ENCODE results near the gene MAJIN.
"Not testable (repeated sequence)": the region's sequence is repeated elsewhere in the genome, so short reads cannot be mapped to it uniquely, and the experiment has no call there.

MAJIN gene

GRCh38 chr11:64990222-64990923, 18.5 kb upstream of the MAJIN start:
- DNase-seq (ENCODE audit: low spot score): no peak

- DNase-seq (ENCODE audit: low spot score): no peak
Measured at GRCh38 chr11:64989416-64989815, 17.5 kb upstream of the MAJIN start.

- DNase-seq (ENCODE audit: low spot score): no peak
Measured at GRCh38 chr11:64987998-64988854, 16.3 kb upstream of the MAJIN start.

- not testable (repeated sequence) for DNase-seq (ENCODE audit: low spot score)
Measured at GRCh38 chr11:64983339-64983738, 11.4 kb upstream of the MAJIN start.

GRCh38 chr11:64976651-64977050, 4.7 kb upstream of the MAJIN start:
- no peak for DNase-seq (ENCODE audit: low spot score)

GRCh38 chr11:64974124-64974523, 2.2 kb upstream of the MAJIN start:
- DNase-seq (ENCODE audit: low spot score): no peak

GRCh38 chr11:64970731-64971151, 1.2 kb downstream of the MAJIN start:
- peak; percentile 26 for DNase-seq (ENCODE audit: low spot score)

GRCh38 chr11:64969209-64969608, 2.7 kb downstream of the MAJIN start:
- DNase-seq (ENCODE audit: low spot score): peak; percentile 37

- no peak for DNase-seq (ENCODE audit: low spot score)
Measured at GRCh38 chr11:64967375-64967774, 4.5 kb downstream of the MAJIN start.

- DNase-seq (ENCODE audit: low spot score): no peak
Measured at GRCh38 chr11:64963072-64963631, 8.8 kb downstream of the MAJIN start.

- DNase-seq (ENCODE audit: low spot score): no peak
Measured at GRCh38 chr11:64960719-64961118, 11.2 kb downstream of the MAJIN start.

GRCh38 chr11:64959498-64959897, 12.4 kb downstream of the MAJIN start:
- DNase-seq (ENCODE audit: low spot score): no peak

GRCh38 chr11:64954201-64954600, 17.7 kb downstream of the MAJIN start:
- no peak for DNase-seq (ENCODE audit: low spot score)

- DNase-seq (ENCODE audit: low spot score): no peak
Measured at GRCh38 chr11:64951529-64951928, 20.4 kb downstream of the MAJIN start.

GRCh38 chr11:64947208-64947814, 24.6 kb downstream of the MAJIN start:
- DNase-seq (ENCODE audit: low spot score): no peak

- DNase-seq (ENCODE audit: low spot score): no peak
Measured at GRCh38 chr11:64936539-64936938, 35.4 kb downstream of the MAJIN start.

- peak; percentile 39 for DNase-seq (ENCODE audit: low spot score)
Measured at GRCh38 chr11:64935359-64936081, 36.4 kb downstream of the MAJIN start, which contains the start of gene GPHA2. Gene GPHA2 (minus strand): TSS chr11:64935893. CDS start chr11:64935460, 433 bp downstream.

GRCh38 chr11:64934682-64935358, 37.1 kb downstream of the MAJIN start:
- peak; percentile 20 for DNase-seq (ENCODE audit: low spot score)

GRCh38 chr11:64933935-64934681, 37.8 kb downstream of the MAJIN start:
- no peak for DNase-seq (ENCODE audit: low spot score)

GRCh38 chr11:64933213-64933934, 38.5 kb downstream of the MAJIN start:
- no peak for DNase-seq (ENCODE audit: low spot score)
